ENCODE data around the gene PLXNA4.

Gene PLXNA4

DNA sequence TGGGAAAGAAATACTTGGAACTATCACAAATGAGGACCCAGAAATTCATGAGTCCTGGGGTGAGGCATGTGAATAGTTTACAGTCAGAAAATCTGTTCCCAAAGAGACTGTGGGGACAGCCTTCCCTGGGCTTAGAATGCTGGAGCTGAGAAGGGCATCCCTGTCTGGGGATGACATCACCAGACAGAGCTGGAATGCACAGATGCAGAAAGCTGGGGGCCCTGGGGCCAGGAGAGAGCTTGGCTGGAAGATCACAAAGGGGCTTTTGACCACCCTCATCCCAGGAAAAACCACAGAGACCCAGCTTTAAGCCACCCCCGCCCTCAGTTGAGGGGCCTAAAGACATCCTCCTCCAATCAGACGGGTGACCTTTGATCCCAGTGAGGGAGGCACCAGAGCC is 264.5 kb downstream of the PLXNA4 start:
- no peaks in the 10 kb centered on the region for H3K9me3 ChIP-seq (ENCODE audit: control insufficient read depth, insufficient read depth, low read length)
- no peak overlapping the region for H3K4me2 ChIP-seq (ENCODE audit: low read length)
- H3F3A ChIP-seq (ENCODE audit: control insufficient read depth, insufficient read depth), result no peaks in the 10 kb centered on the region
- no peaks in the 10 kb centered on the region for H4K20me1 ChIP-seq (ENCODE audit: control insufficient read depth, insufficient read depth, low read depth, low read length)
- H3K4me3 ChIP-seq (ENCODE audit: low read length), result no peak overlapping the region
- H3K4me1 ChIP-seq (ENCODE audit: control insufficient read depth, low read length), result no peaks in the 10 kb centered on the region
- H3K27ac ChIP-seq (ENCODE audit: low read depth, low read length), result no peak overlapping the region
- no peaks in the 10 kb centered on the region for H3K9me2 ChIP-seq (replicated peaks; ENCODE audit: control insufficient read depth, low read length)
- TF ChIP-seq, protein P1, sequence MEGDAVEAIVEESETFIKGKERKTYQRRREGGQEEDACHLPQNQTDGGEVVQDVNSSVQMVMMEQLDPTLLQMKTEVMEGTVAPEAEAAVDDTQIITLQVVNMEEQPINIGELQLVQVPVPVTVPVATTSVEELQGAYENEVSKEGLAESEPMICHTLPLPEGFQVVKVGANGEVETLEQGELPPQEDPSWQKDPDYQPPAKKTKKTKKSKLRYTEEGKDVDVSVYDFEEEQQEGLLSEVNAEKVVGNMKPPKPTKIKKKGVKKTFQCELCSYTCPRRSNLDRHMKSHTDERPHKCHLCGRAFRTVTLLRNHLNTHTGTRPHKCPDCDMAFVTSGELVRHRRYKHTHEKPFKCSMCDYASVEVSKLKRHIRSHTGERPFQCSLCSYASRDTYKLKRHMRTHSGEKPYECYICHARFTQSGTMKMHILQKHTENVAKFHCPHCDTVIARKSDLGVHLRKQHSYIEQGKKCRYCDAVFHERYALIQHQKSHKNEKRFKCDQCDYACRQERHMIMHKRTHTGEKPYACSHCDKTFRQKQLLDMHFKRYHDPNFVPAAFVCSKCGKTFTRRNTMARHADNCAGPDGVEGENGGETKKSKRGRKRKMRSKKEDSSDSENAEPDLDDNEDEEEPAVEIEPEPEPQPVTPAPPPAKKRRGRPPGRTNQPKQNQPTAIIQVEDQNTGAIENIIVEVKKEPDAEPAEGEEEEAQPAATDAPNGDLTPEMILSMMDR (IDR thresholded peaks at IDR 0.05; ENCODE audit: low read depth, low read length, poor library complexity, severe bottlenecking), result no peak
- no peak for TF ChIP-seq EZH2phosphoT487 (IDR thresholded peaks at IDR 0.05; ENCODE audit: borderline replicate concordance, low read length)
- no peaks in the 10 kb centered on the region for H3K36me3 ChIP-seq (ENCODE audit: control insufficient read depth, low read length)
- no peaks in the 10 kb centered on the region for H3K27me3 ChIP-seq (ENCODE audit: control insufficient read depth, low read length)
- H3K79me2 ChIP-seq (ENCODE audit: control insufficient read depth, low read length), result no peaks in the 10 kb centered on the region

DNA sequence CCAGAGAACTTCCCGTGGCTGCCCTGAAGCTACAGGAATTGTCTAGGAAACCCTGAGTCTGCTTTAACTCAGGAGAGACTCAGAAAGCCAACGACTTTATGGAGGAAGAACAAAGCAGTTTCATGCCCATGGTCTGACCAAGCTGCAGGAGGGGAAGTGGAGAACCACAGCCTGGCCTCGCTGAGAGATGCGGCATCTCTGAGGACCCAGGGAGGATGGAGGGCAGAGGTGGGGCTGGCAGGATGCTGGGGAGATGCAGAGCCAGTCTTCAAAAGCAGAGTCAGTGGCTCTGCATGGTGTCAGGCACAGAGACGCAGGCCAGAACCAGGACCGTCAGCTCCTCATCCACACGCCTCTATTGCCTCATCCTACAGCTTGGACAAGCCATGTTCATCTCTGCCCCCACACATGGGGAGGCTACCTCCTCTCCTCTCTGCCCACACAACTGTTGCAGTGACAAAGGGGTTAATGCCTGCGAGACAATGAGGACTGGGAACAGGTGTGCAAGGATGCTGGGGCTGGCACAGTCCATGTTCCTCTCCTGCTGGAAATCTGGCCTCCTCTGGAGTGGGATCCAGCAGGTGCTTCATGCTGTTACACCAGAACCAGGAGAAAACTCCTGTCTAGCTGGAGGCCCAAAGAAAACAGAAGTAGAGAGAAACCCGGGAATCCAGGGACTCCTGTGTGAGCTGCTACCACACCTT is 267.0 kb downstream of the PLXNA4 start:
- no peaks in the 10 kb centered on the region for H3F3A ChIP-seq (ENCODE audit: control insufficient read depth, insufficient read depth)
- no peak overlapping the region for H3K27ac ChIP-seq (ENCODE audit: low read depth, low read length)
- H4K20me1 ChIP-seq (ENCODE audit: control insufficient read depth, insufficient read depth, low read depth, low read length), result no peaks in the 10 kb centered on the region
- H3K9me2 ChIP-seq (replicated peaks; ENCODE audit: control insufficient read depth, low read length), result no peaks in the 10 kb centered on the region
- no peaks in the 10 kb centered on the region for H3K79me2 ChIP-seq (ENCODE audit: control insufficient read depth, low read length)
- no peaks in the 10 kb centered on the region for H3K36me3 ChIP-seq (ENCODE audit: control insufficient read depth, low read length)
- TF ChIP-seq, protein P1 (IDR thresholded peaks at IDR 0.05; ENCODE audit: low read depth, low read length, poor library complexity, severe bottlenecking), result no peak
- no peak for TF ChIP-seq EZH2phosphoT487 (IDR thresholded peaks at IDR 0.05; ENCODE audit: borderline replicate concordance, low read length)
- no peaks in the 10 kb centered on the region for H3K27me3 ChIP-seq (ENCODE audit: control insufficient read depth, low read length)
- H3K4me2 ChIP-seq (ENCODE audit: low read length), result no peak overlapping the region
- H3K9me3 ChIP-seq (ENCODE audit: control insufficient read depth, insufficient read depth, low read length), result no peaks in the 10 kb centered on the region
- H3K4me3 ChIP-seq (ENCODE audit: low read length), result no peak overlapping the region
- no peaks in the 10 kb centered on the region for H3K4me1 ChIP-seq (ENCODE audit: control insufficient read depth, low read length)

DNA sequence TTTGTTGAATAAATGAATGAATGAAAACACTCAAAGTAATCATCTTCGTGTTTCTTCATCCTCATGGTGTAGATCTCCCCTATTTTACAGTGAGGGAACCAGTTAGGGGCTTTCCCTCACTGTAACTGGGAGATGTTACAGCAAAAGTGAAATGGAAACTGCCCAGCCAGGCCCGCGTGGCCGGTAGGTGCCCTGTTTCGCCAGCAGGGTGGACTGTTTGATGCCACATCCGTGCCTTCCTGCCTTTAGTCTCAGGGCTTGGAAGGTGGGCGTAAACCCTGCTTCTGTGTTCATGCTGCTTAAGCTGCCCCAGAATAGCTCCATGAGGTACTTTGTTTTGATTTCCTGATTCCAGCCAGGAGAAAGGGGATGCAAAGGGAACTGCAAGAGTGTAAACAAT is 268.8 kb downstream of the PLXNA4 start:
- Histone ChIP-seq H3K79me2 (ENCODE audit: control insufficient read depth, low read length) (no peaks in the 10 kb centered on the region), H4K20me1 (ENCODE audit: control insufficient read depth, insufficient read depth, low read depth, low read length) (no peaks in the 10 kb centered on the region), H3K9me3 (ENCODE audit: control insufficient read depth, insufficient read depth, low read length) (no peaks in the 10 kb centered on the region), H3K27ac (ENCODE audit: low read depth, low read length) (no peak overlapping the region), H3K27me3 (ENCODE audit: control insufficient read depth, low read length) (no peaks in the 10 kb centered on the region), H3K4me1 (ENCODE audit: control insufficient read depth, low read length) (no peaks in the 10 kb centered on the region), H3K4me3 (ENCODE audit: low read length) (no peak overlapping the region), H3K4me2 (ENCODE audit: low read length) (no peak overlapping the region), H3F3A (ENCODE audit: control insufficient read depth, insufficient read depth) (no peaks in the 10 kb centered on the region), H3K9me2 (replicated peaks; ENCODE audit: control insufficient read depth, low read length) (no peaks in the 10 kb centered on the region), H3K36me3 (ENCODE audit: control insufficient read depth, low read length) (no peaks in the 10 kb centered on the region)
- no peak for TF ChIP-seq EZH2phosphoT487 (IDR thresholded peaks at IDR 0.05; ENCODE audit: borderline replicate concordance, low read length)
- TF ChIP-seq, protein P1 (IDR thresholded peaks at IDR 0.05; ENCODE audit: low read depth, low read length, poor library complexity, severe bottlenecking), result no peak

Data from DOHH2 (cell line).